ENCODE results near the gene SERPINH1.
A peak's percentile ranks its signal among the peaks of the same experiment; 100 is the strongest.

SERPINH1 gene

GRCh38 chr11:75555079-75555811, 6.8 kb upstream of the SERPINH1 start:
- DNase-seq (ENCODE audit: low read depth), result no peak

GRCh38 chr11:75556275-75556674, 5.8 kb upstream of the SERPINH1 start:
- DNase-seq (ENCODE audit: low read depth), result no peak

GRCh38 chr11:75557666-75558494, 4.2 kb upstream of the SERPINH1 start:
- DNase-seq (ENCODE audit: low read depth), result peak; percentile 94

- peak; percentile 80 for DNase-seq (ENCODE audit: low read depth)
Measured at GRCh38 chr11:75558939-75559843, 2.9 kb upstream of the SERPINH1 start.

GRCh38 chr11:75560644-75561043, 1.4 kb upstream of the SERPINH1 start:
- DNase-seq (ENCODE audit: low read depth), result no peak

GRCh38 chr11:75561426-75562047, 516 bp upstream of the SERPINH1 start:
- no peak for DNase-seq (ENCODE audit: low read depth)

- DNase-seq (ENCODE audit: low read depth), result no peak
Measured at GRCh38 chr11:75562836-75563484, 907 bp downstream of the SERPINH1 start.

- DNase-seq (ENCODE audit: low read depth), result no peak
Measured at GRCh38 chr11:75563501-75563977, 1.5 kb downstream of the SERPINH1 start.

GRCh38 chr11:75563978-75564552, 2.0 kb downstream of the SERPINH1 start:
- DNase-seq (ENCODE audit: low read depth), result peak; percentile 87

- DNase-seq (ENCODE audit: low read depth), result no peak
Measured at GRCh38 chr11:75565221-75565814, 3.3 kb downstream of the SERPINH1 start.

GRCh38 chr11:75565916-75566762, 4.1 kb downstream of the SERPINH1 start:
- no peak for DNase-seq (ENCODE audit: low read depth)

GRCh38 chr11:75566763-75567279, 4.8 kb downstream of the SERPINH1 start:
- DNase-seq (ENCODE audit: low read depth), result no peak

GRCh38 chr11:75567971-75568370, 5.9 kb downstream of the SERPINH1 start:
- no peak for DNase-seq (ENCODE audit: low read depth)

- DNase-seq (ENCODE audit: low read depth), result no peak
Measured at GRCh38 chr11:75568616-75569219, 6.7 kb downstream of the SERPINH1 start.

GRCh38 chr11:75570559-75571139, 8.6 kb downstream of the SERPINH1 start:
- no peak for DNase-seq (ENCODE audit: low read depth)

- DNase-seq (ENCODE audit: low read depth), result no peak
Measured at GRCh38 chr11:75571625-75572024, 9.6 kb downstream of the SERPINH1 start.

GRCh38 chr11:75572744-75573143, 10.7 kb downstream of the SERPINH1 start:
- no peak for DNase-seq (ENCODE audit: low read depth)
